Endothelial cell of umbilical vein (primary cell): Measurements from ENCODE around the gene CDK7.

Experiments
- EZH2 ChIP-seq: IDR thresholded peaks from 2 replicates; pipeline ENCODE4 v1.6.1; 2012; ENCODE audit warnings: borderline replicate concordance, low read depth, mild to moderate bottlenecking, moderate library complexity, low read length, inconsistent platforms; ENCODE audit not compliant: severe bottlenecking
- POLR2A ChIP-seq: IDR thresholded peaks from 2 replicates; pipeline ENCODE4 v1.6.1; 2012; ENCODE audit warnings: low read depth, mild to moderate bottlenecking, control low read depth, low read length

- no peak for TF ChIP-seq EZH2
- TF ChIP-seq POLR2A, result no peak
Observed at GRCh38 chr5:69300537-69301203, 66.0 kb downstream of the CDK7 start.
